H1 (cell line): Measurements from ENCODE around the gene OPCML. TPM values are rescaled to one million over a fixed set of nuclear protein-coding genes. Genes with fewer than 3 reads are reported as not detected.

Experiments
- CTCF ChIA-PET: fragments of 300-600 bp; sonication (Branson Sonifier 250); formaldehyde crosslinking; loops from one replicate; lab custom pipeline; 2021; ENCODE audit not compliant: partially characterized antibody; lab: Charles Lee
- POLR2A ChIA-PET: fragments of 300-600 bp; sonication (Branson Sonifier 250); formaldehyde crosslinking; loops from one replicate; lab custom pipeline; 2021; ENCODE audit warnings: inconsistent platforms; ENCODE audit not compliant: partially characterized antibody; lab: Charles Lee
- DNase-seq, 2 experiments: peaks; one replicate each; pipeline versions ENCODE4 v3.0.0 to v3.0.0-alpha.2; 2010 to 2022; ENCODE audit warnings: low spot score in 2 of 2, low read depth in 1 of 2, mixed read lengths in 1 of 2
- FAIRE-seq: peaks from 2 replicates; lab custom pipeline; 2011; peaks lifted over from hg19 to GRCh38; lab: Jason Lieb, UNC
- H2AFZ ChIP-seq: 2 replicates; pipeline ENCODE4 v1.8.1; 2012; ENCODE audit warnings: low read length, inconsistent platforms
- H2AK5ac ChIP-seq: 2 replicates; pipeline ENCODE4 v1.6.1; 2013; ENCODE audit warnings: low read depth, low read length
- H2BK120ac ChIP-seq: replicated peaks from 2 replicates; pipeline ENCODE3; 2013; ENCODE audit warnings: low read depth, low read length, inconsistent platforms
- H2BK12ac ChIP-seq: 2 replicates; pipeline ENCODE4 v1.6.1; 2013; ENCODE audit warnings: low read depth, low read length
- H2BK15ac ChIP-seq: 2 replicates; pipeline ENCODE4 v1.6.1; 2013; ENCODE audit warnings: low read length
- H2BK20ac ChIP-seq: 2 replicates; pipeline ENCODE4 v1.6.1; 2013; ENCODE audit warnings: low read length
- H2BK5ac ChIP-seq: 2 replicates; pipeline ENCODE4 v1.6.1; 2013; ENCODE audit warnings: low read depth, low read length
- H3K14ac ChIP-seq: 2 replicates; pipeline ENCODE4 v1.6.1; 2013; ENCODE audit warnings: inconsistent platforms; ENCODE audit not compliant: insufficient read length
- H3K18ac ChIP-seq: 2 replicates; pipeline ENCODE4 v1.6.1; 2013; ENCODE audit warnings: low read length; ENCODE audit errors: extremely low read depth
- H3K23ac ChIP-seq: 2 replicates; pipeline ENCODE4 v1.6.1; 2013; ENCODE audit warnings: inconsistent platforms; ENCODE audit not compliant: insufficient read length
- H3K23me2 ChIP-seq: 2 replicates; pipeline ENCODE4 v1.6.1; 2013; ENCODE audit warnings: low read depth, low read length
- H3K27ac ChIP-seq: 2 replicates; pipeline ENCODE4 v1.6.1; 2011; ENCODE audit warnings: low read depth, low read length, inconsistent platforms
- H3K27me3 ChIP-seq, 4 experiments: replicated peaks in 1 of 4; 1 replicate in 1 of 4; 2 replicates in 3 of 4; pipeline versions ENCODE4 v1.6.1 to v1.8.1; 2011 to 2013; ENCODE audit warnings: low read length in 3 of 4, mild to moderate bottlenecking in 3 of 4, inconsistent platforms in 2 of 4, mixed read lengths in 2 of 4, moderate library complexity in 1 of 4; ENCODE audit not compliant: control insufficient read depth in 3 of 4, insufficient read depth in 3 of 4; ENCODE audit errors: extremely low read depth in 1 of 4
- H3K36me3 ChIP-seq, 4 experiments: 2 replicates each; pipeline versions ENCODE4 v1.6.1 to v1.8.1; 2011 to 2013; ENCODE audit warnings: mild to moderate bottlenecking in 4 of 4, low read length in 3 of 4, moderate library complexity in 2 of 4, control low read depth in 1 of 4, inconsistent platforms in 1 of 4; ENCODE audit not compliant: insufficient read depth in 4 of 4, control insufficient read depth in 2 of 4
- H3K4ac ChIP-seq: replicated peaks from 2 replicates; pipeline ENCODE3; 2013; ENCODE audit warnings: low read length, low read depth, mixed read lengths, inconsistent platforms; ENCODE audit not compliant: insufficient read length
- H3K4me1 ChIP-seq, 4 experiments: replicated peaks in 1 of 4; 1 replicate in 1 of 4; 2 replicates in 3 of 4; pipeline versions ENCODE4 v1.6.1 to v1.8.1; 2011 to 2013; ENCODE audit warnings: low read length in 3 of 4, inconsistent platforms in 2 of 4, mixed read lengths in 1 of 4; ENCODE audit not compliant: insufficient read depth in 4 of 4, control insufficient read depth in 3 of 4
- H3K4me2 ChIP-seq, 2 experiments: 2 replicates each; pipeline versions ENCODE4 v1.6.1 to v1.8.1; 2011 to 2013; ENCODE audit warnings: low read depth in 2 of 2, low read length in 2 of 2, control low read depth in 1 of 2, inconsistent platforms in 1 of 2, mild to moderate bottlenecking in 1 of 2; ENCODE audit not compliant: insufficient read depth in 1 of 2
- H3K4me3 ChIP-seq, 4 experiments: fragments of 200-600, 300-600 bp in 1 of 4; sonication (generic), shearing (Covaris generic), sonication (Bioruptor Twin) in 1 of 4; 2 replicates each; pipeline versions ENCODE4 v1.5.1 to v1.8.1; 2011 to 2016; ENCODE audit warnings: low read length in 4 of 4, low read depth in 3 of 4, control low read depth in 2 of 4, inconsistent platforms in 2 of 4, mild to moderate bottlenecking in 2 of 4, mixed read lengths in 1 of 4, moderate library complexity in 1 of 4; ENCODE audit not compliant: insufficient read depth in 2 of 4; ENCODE audit errors: extremely low read depth in 1 of 4
- H3K56ac ChIP-seq: replicated peaks from 2 replicates; pipeline ENCODE3; 2013; ENCODE audit warnings: low read depth, mild to moderate bottlenecking, mixed read lengths, low read length, inconsistent platforms; ENCODE audit not compliant: insufficient read length
- H3K79me1 ChIP-seq: 2 replicates; pipeline ENCODE4 v1.6.1; 2013; ENCODE audit warnings: low read depth, low read length, control low read depth
- H3K79me2 ChIP-seq, 2 experiments: 2 replicates each; pipeline versions ENCODE4 v1.6.1 to v1.8.1; 2012 to 2013; ENCODE audit warnings: low read length in 2 of 2, mild to moderate bottlenecking in 2 of 2, inconsistent platforms in 1 of 2; ENCODE audit not compliant: insufficient read depth in 2 of 2, control insufficient read depth in 1 of 2
- H3K9ac ChIP-seq, 4 experiments: replicated peaks in 1 of 4; 1 replicate in 1 of 4; 2 replicates in 3 of 4; pipeline versions ENCODE4 v1.6.1 to v1.8.1; 2011 to 2013; ENCODE audit warnings: low read depth in 3 of 4, low read length in 3 of 4, control low read depth in 2 of 4, mild to moderate bottlenecking in 2 of 4, moderate library complexity in 2 of 4, inconsistent platforms in 1 of 4; ENCODE audit errors: extremely low read depth in 1 of 4
- H3K9me3 ChIP-seq, 2 experiments: 2 replicates each; pipeline versions ENCODE4 v1.6.1 to v1.8.1; 2012 to 2013; ENCODE audit warnings: mild to moderate bottlenecking in 2 of 2, moderate library complexity in 2 of 2, control low read depth in 1 of 2, inconsistent platforms in 1 of 2, low read depth in 1 of 2, low read length in 1 of 2, mixed read lengths in 1 of 2; ENCODE audit not compliant: insufficient read depth in 2 of 2
- H4K20me1 ChIP-seq, 2 experiments: replicated peaks in 1 of 2; 2 replicates each; pipeline versions ENCODE3 to v1.8.1; 2011 to 2013; ENCODE audit warnings: inconsistent platforms in 2 of 2, low read length in 2 of 2, mild to moderate bottlenecking in 1 of 2; ENCODE audit not compliant: insufficient read depth in 2 of 2, control insufficient read depth in 1 of 2
- H4K5ac ChIP-seq: 2 replicates; pipeline ENCODE4 v1.6.1; 2013; ENCODE audit warnings: low read length, low read depth, mixed read lengths, inconsistent platforms; ENCODE audit not compliant: insufficient read length
- H4K8ac ChIP-seq: 2 replicates; pipeline ENCODE4 v1.8.0; 2013; ENCODE audit warnings: mild to moderate bottlenecking, moderate library complexity, low read length, inconsistent platforms; ENCODE audit not compliant: insufficient read depth; ENCODE audit errors: extremely low read depth
- H4K91ac ChIP-seq: replicated peaks from 2 replicates; pipeline ENCODE3; 2013; ENCODE audit warnings: low read length, mixed read lengths, inconsistent platforms; ENCODE audit not compliant: insufficient read length
- CBX5 ChIP-seq: fragments of 300-800, 300-1000 bp; sonication (generic); IDR thresholded peaks from 2 replicates; pipeline ENCODE4 v1.7.1; 2016; ENCODE audit warnings: antibody characterized with exemption, low read length, low read depth
- EP300 ChIP-seq, 2 experiments: IDR thresholded peaks; 1 replicate in 1 of 2; 2 replicates in 1 of 2; pipeline ENCODE4 v1.6.1; 2011 to 2012; ENCODE audit warnings: low read depth in 2 of 2, low read length in 2 of 2, mild to moderate bottlenecking in 2 of 2, borderline replicate concordance in 1 of 2, inconsistent platforms in 1 of 2, moderate library complexity in 1 of 2
- FOSL1 ChIP-seq: IDR thresholded peaks from 2 replicates; pipeline ENCODE4 v1.6.1; 2011; ENCODE audit warnings: mild to moderate bottlenecking, low read depth, low read length, moderate library complexity; ENCODE audit not compliant: insufficient read depth
- GTF2F1 ChIP-seq: IDR thresholded peaks from 2 replicates; pipeline ENCODE4 v1.6.1; 2012; ENCODE audit warnings: low read depth, low read length, improper control_type of control experiment, borderline replicate concordance
- KDM4A ChIP-seq: IDR thresholded peaks from one replicate; pipeline ENCODE4 v1.7.1; 2012; ENCODE audit warnings: low read depth, mild to moderate bottlenecking, moderate library complexity, low read length, inconsistent platforms; ENCODE audit not compliant: severe bottlenecking
- NANOG ChIP-seq: IDR thresholded peaks from 2 replicates; pipeline ENCODE4 v1.6.1; 2011; ENCODE audit warnings: low read length, low read depth, mild to moderate bottlenecking, inconsistent platforms; ENCODE audit not compliant: insufficient read depth, poor library complexity, severe bottlenecking
- POLR2AphosphoS5 ChIP-seq: IDR thresholded peaks from 2 replicates; pipeline ENCODE4 v1.6.1; 2011; ENCODE audit warnings: low read depth, low read length
- RAD21 ChIP-seq, 2 experiments: IDR thresholded peaks in 1 of 2; conservative IDR thresholded peaks in 1 of 2; 2 replicates each; pipeline ENCODE4 v1.6.1; 2011; ENCODE audit warnings: low read depth in 2 of 2, low read length in 2 of 2, improper control_type of control experiment in 1 of 2, inconsistent platforms in 1 of 2, mild to moderate bottlenecking in 1 of 2, moderate library complexity in 1 of 2
- RNF2 ChIP-seq: fragments of 200-900, 300-1000 bp; sonication (generic); IDR thresholded peaks from 2 replicates; pipeline ENCODE4 v1.7.1; 2016; ENCODE audit warnings: borderline replicate concordance, low read depth, mild to moderate bottlenecking, antibody characterized with exemption, low read length; ENCODE audit not compliant: poor library complexity, severe bottlenecking; ENCODE audit errors: missing control alignments
- SAP30 ChIP-seq: fragments of 300-600 bp; sonication (generic); IDR thresholded peaks from 2 replicates; pipeline ENCODE4 v1.7.1; 2012; ENCODE audit warnings: low read length, moderate library complexity, mild to moderate bottlenecking, inconsistent platforms; ENCODE audit not compliant: insufficient read depth, insufficient replicate concordance
- SP2 ChIP-seq: IDR thresholded peaks from 2 replicates; pipeline ENCODE4 v1.6.1; 2012; ENCODE audit warnings: mild to moderate bottlenecking, low read length, inconsistent platforms
- SP4 ChIP-seq: IDR thresholded peaks from 2 replicates; pipeline ENCODE4 v1.6.1; 2012; ENCODE audit warnings: low read length, inconsistent platforms
- WGBS, 2 experiments: shearing (Covaris generic) in 1 of 2; methylation state at CpG; one replicate each; pipeline versions ENCODE4 v1.1.6 to v1.1.7; 2013 to 2015; ENCODE audit warnings: low lambda C conversion rate in 2 of 2, mixed read lengths in 2 of 2, inconsistent platforms in 1 of 2, low coverage in 1 of 2, missing lambda C conversion rate in 1 of 2; ENCODE audit not compliant: insufficient replicate concordance in 2 of 2, insufficient coverage in 1 of 2, insufficient read length in 1 of 2; ENCODE audit errors: extremely low coverage in 1 of 2, missing lambda C conversion rate in 1 of 2; 5-methylcytosine and 5-hydroxymethylcytosine counted together
- polyA plus RNA-seq, 7 experiments: library from polyadenylated mRNA; depleted of rRNA in 3 of 7; stranded (reverse) in 5 of 7; unstranded in 2 of 7; fragments of >200 nt in 5 of 7; fragments of 200-250 nt in 2 of 7; gene quantifications; 1 replicate in 5 of 7; 2 replicates in 1 of 7; 4 replicates in 1 of 7; pipeline versions ENCODE4 v1.2.1 to v1.2.3, GENCODE V29; 2011 to 2013; ENCODE audit warnings: missing spikeins in 2 of 7, mixed read lengths in 2 of 7
- total RNA-seq: library from RNA; stranded (reverse); fragmentation: NEBNext Ultra II Directional; extraction: Animal tissue kit (Norgen Biotek cat#: 25700); gene quantifications from 2 replicates; pipeline ENCODE4 v1.2.1, GENCODE V29; 2021

OPCML gene
- total and polyA plus RNA-seq, 2 of the 8 experiments (the other 6 are each of a cell fraction or from before 2014, with no cell fraction given): 2.3 to 3.1 TPM

DNA sequence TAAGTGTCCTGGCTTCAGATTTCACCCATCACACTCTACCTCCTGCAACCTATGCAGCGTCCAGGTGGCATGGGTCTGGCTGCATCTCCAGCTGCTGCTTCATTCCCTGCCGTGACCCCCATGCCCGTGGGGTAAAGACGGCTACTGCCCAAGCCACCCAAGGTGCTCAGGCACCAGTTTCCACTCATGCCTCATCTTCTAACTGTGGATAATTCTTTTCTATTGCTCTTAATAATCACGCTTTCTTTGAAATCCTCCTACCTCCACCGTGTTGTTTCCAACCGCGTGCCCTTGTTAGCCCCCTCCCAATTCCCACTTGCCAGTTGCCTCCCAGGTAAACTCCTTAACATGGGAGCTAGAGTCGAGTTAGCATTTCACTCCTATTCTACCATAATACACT is 738.5 kb downstream of the OPCML start:
- WGBS, 2 experiments: 84% methylated on average over 9 of the region's 9 CpGs; no CpG with 5 or more reads in 1 of the 2 experiments
- H3K23ac ChIP-seq: no peak overlapping the region
- no peak overlapping the region for H2BK120ac ChIP-seq
- no peaks in the 10 kb centered on the region for H3K9me3 ChIP-seq
- H2AK5ac ChIP-seq: no peak overlapping the region
- no peak for DNase-seq
- H3K36me3 ChIP-seq: no peaks in the 10 kb centered on the region
- no peaks in the 10 kb centered on the region for H3K79me1 ChIP-seq
- no peak overlapping the region for H3K56ac ChIP-seq
- H4K20me1 ChIP-seq: no peaks in the 10 kb centered on the region
- FAIRE-seq: no peak
- H4K5ac ChIP-seq: no peak overlapping the region
- H2AFZ ChIP-seq: no peak overlapping the region
- H2BK20ac ChIP-seq: no peak overlapping the region
- no peaks in the 10 kb centered on the region; a peak in 3 of 7 replicates for H3K27me3 ChIP-seq
- H4K91ac ChIP-seq: no peak overlapping the region
- no peak overlapping the region for H3K18ac ChIP-seq
- no peak overlapping the region for H3K9ac ChIP-seq
- no peaks in the 10 kb centered on the region for H3K79me2 ChIP-seq
- H3K14ac ChIP-seq: no peak overlapping the region
- H3K4ac ChIP-seq: no peak overlapping the region
- H3K4me3 ChIP-seq: no peak overlapping the region
- H2BK5ac ChIP-seq: no peak overlapping the region
- no peak overlapping the region for H3K27ac ChIP-seq
- no peak overlapping the region; a peak in 1 of 4 replicates for H3K4me2 ChIP-seq
- no peak overlapping the region for H4K8ac ChIP-seq
- peaks cover 5 to 23% (median 6%) of the 10 kb centered on the region in 4 experiments for H3K4me1 ChIP-seq
- ChIA-PET POLR2A (no interaction called here), CTCF (interaction anchor here (1.0 kb wide), 1 partner anchor 15 kb away, joined by 3 read pairs; no protein-coding TSS in a partner anchor)
- H3K23me2 ChIP-seq: no peaks in the 10 kb centered on the region; the same call in 1 of the 2 replicates
- peak overlapping the region; percentile 29; the same call in 1 of the 2 replicates for H2BK12ac ChIP-seq
- H2BK15ac ChIP-seq: peak overlapping the region; percentile 62; the same call in 1 of the 2 replicates
- TF ChIP-seq GTF2F1 (no peak), RAD21 (IDR thresholded peaks at IDR 0.05 in 1 of 2, conservative IDR thresholded peaks at IDR 0.05 in 1 of 2; ENCODE audit: low read depth in 2 of 2, low read length in 2 of 2) (no peak), FOSL1 (no peak), RNF2 (no peak), POLR2AphosphoS5 (no peak), NANOG (no peak), CBX5 (no peak), KDM4A (no peak), EP300 (IDR thresholded peaks at IDR 0.05; ENCODE audit: borderline replicate concordance in 1 of 2, low read depth in 2 of 2, low read length in 2 of 2) (no peak), SAP30 (no peak), SP2 (no peak), SP4 (no peak)
